ENCODE measurements around the gene ADAMTS12.

DNA sequence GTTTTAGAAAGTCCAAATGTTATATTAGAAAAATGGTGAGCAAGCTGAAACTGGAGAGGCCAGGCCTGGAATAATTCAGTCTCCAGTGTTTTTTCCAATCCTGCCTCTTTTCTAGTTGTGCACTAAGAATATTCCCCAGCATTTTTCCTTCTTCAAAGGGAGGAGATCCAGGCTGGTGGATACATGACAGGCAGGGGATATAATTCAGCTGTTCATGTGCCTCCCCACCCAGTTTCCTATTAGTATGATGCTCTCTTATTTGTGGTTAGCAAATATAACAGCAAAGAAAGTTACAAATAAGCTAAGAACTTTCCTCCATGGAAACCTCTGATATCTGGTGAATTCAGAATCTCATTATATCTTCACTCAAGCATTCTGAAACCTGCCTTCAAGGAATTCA lies 234.6 kb downstream of the ADAMTS12 start:
- TF ChIP-seq CTCF (IDR thresholded peaks at IDR 0.05) (no peak), POLR2A (IDR thresholded peaks at IDR 0.05) (no peak)

Measured in lower leg skin (tissue), 3 donors.